ENCODE measurements around the gene MYBPC1.

MYBPC1 gene

GRCh38 chr12:101707131-101707782, 112.5 kb downstream of the MYBPC1 start:
- no peak for TF ChIP-seq CTCF (IDR thresholded peaks at IDR 0.05; ENCODE audit: borderline replicate concordance, insufficient read depth, low read depth, low read length)
- H3K4me3 ChIP-seq (ENCODE audit: low read depth, low read length), result no peak overlapping the region

- TF ChIP-seq CTCF (IDR thresholded peaks at IDR 0.05; ENCODE audit: borderline replicate concordance, insufficient read depth, low read depth, low read length), result no peak
- H3K4me3 ChIP-seq (ENCODE audit: low read depth, low read length), result no peak overlapping the region
Measured at GRCh38 chr12:101710288-101710687, 115.5 kb downstream of the MYBPC1 start.

GRCh38 chr12:101713059-101713682, 118.4 kb downstream of the MYBPC1 start:
- no peak overlapping the region for H3K4me3 ChIP-seq (ENCODE audit: low read depth, low read length)
- TF ChIP-seq CTCF (IDR thresholded peaks at IDR 0.05; ENCODE audit: borderline replicate concordance, insufficient read depth, low read depth, low read length), result no peak

- no peak overlapping the region for H3K4me3 ChIP-seq (ENCODE audit: low read depth, low read length)
- TF ChIP-seq CTCF (IDR thresholded peaks at IDR 0.05; ENCODE audit: borderline replicate concordance, insufficient read depth, low read depth, low read length), result no peak
Measured at GRCh38 chr12:101713930-101714329, 119.2 kb downstream of the MYBPC1 start.

GRCh38 chr12:101714877-101715444, 120.2 kb downstream of the MYBPC1 start:
- no peak overlapping the region for H3K4me3 ChIP-seq (ENCODE audit: low read depth, low read length)
- no peak for TF ChIP-seq CTCF (IDR thresholded peaks at IDR 0.05; ENCODE audit: borderline replicate concordance, insufficient read depth, low read depth, low read length)

GRCh38 chr12:101719566-101719965, 124.8 kb downstream of the MYBPC1 start:
- no peak for TF ChIP-seq CTCF (IDR thresholded peaks at IDR 0.05; ENCODE audit: borderline replicate concordance, insufficient read depth, low read depth, low read length)
- no peak overlapping the region for H3K4me3 ChIP-seq (ENCODE audit: low read depth, low read length)

- no peak overlapping the region for H3K4me3 ChIP-seq (ENCODE audit: low read depth, low read length)
- TF ChIP-seq CTCF (IDR thresholded peaks at IDR 0.05; ENCODE audit: borderline replicate concordance, insufficient read depth, low read depth, low read length), result no peak
Measured at GRCh38 chr12:101720118-101720517, 125.3 kb downstream of the MYBPC1 start.
